Measurements from ENCODE around the gene TAX1BP1. TPM values are rescaled to one million over a fixed set of nuclear protein-coding genes. Genes with fewer than 3 reads are reported as not detected.

The TAX1BP1 gene
- total RNA-seq, 1 experiment from 2014 or later, result 69.9 TPM

DNA sequence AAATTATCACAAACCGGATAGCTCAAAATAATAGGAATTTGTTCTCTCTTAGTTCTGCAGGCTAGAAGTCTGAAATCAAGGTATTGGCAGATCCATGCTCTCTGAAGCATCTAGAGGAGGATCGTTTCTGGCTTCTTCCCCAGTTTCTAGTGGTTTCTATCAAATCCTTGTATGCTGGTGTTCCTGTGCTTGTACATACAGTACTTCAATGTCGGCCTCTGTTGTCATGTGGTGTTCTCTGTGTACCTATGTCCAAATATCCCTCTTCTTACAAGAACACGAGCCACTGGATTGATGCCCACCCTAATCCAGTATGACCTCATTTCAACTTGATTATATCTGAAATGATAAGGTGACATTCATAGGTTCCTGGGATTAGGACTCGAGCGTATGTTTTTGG lies 9.8 kb upstream of the TAX1BP1 start (continued):
- TF ChIP-seq, protein P1, sequence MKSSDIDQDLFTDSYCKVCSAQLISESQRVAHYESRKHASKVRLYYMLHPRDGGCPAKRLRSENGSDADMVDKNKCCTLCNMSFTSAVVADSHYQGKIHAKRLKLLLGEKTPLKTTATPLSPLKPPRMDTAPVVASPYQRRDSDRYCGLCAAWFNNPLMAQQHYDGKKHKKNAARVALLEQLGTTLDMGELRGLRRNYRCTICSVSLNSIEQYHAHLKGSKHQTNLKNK (CRISPR knock-in tag; IDR thresholded peaks at IDR 0.05), result no peak
- no peak for TF ChIP-seq ZNF671 (CRISPR knock-in tag; IDR thresholded peaks at IDR 0.05)

DNA sequence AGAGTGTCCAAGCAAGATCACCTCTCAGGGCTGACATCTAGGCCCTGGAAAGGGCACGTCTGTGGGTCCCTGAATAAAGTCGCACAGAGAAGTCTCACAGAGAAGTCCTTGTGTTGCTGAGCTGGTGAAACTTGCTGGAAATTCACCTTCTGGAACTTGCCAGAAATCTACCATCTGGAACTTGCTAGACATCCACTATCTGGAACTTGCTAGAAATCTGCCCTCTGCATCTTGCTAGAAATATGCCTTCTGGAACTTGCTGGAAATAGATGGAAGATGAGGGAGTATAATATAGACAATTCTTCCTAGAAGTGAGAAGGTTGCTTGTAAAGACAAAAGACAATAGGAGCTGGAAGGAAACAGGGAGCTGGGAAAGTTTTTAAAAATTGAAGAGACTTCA lies 5.4 kb upstream of the TAX1BP1 start:
- ChIA-PET POLR2A (no interaction called here), CTCF (interaction anchor here (1.5 kb wide), 1 partner anchor 538 kb away, joined by 4 read pairs; no protein-coding TSS in a partner anchor)
- H3K9me3 Mint-ChIP-seq, result no peaks in the 10 kb centered on the region
- no peak overlapping the region for H3K4me3 Mint-ChIP-seq
- no peaks in the 10 kb centered on the region for H3K36me3 Mint-ChIP-seq
- TF ChIP-seq, protein P2, sequence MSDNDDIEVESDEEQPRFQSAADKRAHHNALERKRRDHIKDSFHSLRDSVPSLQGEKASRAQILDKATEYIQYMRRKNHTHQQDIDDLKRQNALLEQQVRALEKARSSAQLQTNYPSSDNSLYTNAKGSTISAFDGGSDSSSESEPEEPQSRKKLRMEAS (CRISPR knock-in tag; IDR thresholded peaks at IDR 0.05), result no peak
- TF ChIP-seq, protein P3, sequence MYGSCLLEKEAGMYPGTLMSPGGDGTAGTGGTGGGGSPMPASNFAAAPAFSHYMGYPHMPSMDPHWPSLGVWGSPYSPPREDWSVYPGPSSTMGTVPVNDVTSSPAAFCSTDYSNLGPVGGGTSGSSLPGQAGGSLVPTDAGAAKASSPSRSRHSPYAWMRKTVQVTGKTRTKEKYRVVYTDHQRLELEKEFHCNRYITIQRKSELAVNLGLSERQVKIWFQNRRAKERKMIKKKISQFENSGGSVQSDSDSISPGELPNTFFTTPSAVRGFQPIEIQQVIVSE (CRISPR knock-in tag; IDR thresholded peaks at IDR 0.05; ENCODE audit: borderline replicate concordance), result no peak
- TF ChIP-seq SOX15 (CRISPR knock-in tag; IDR thresholded peaks at IDR 0.05) (no peak), PRRX2 (CRISPR knock-in tag; IDR thresholded peaks at IDR 0.05) (no peak), RELA (CRISPR knock-in tag; IDR thresholded peaks at IDR 0.05; ENCODE audit: borderline replicate concordance) (no peak), ZNF263 (CRISPR knock-in tag; IDR thresholded peaks at IDR 0.05; ENCODE audit: low read depth) (no peak), ZNF416 (CRISPR knock-in tag; IDR thresholded peaks at IDR 0.05) (no peak), ZNF138 (CRISPR knock-in tag; conservative IDR thresholded peaks at IDR 0.05) (no peak), SMAD4 (CRISPR knock-in tag; IDR thresholded peaks at IDR 0.05) (no peak), NFE2L1 (CRISPR knock-in tag; IDR thresholded peaks at IDR 0.05) (no peak), CREB1 (CRISPR knock-in tag; IDR thresholded peaks at IDR 0.05) (no peak), NR2C2 (CRISPR knock-in tag; IDR thresholded peaks at IDR 0.05) (no peak), NR1H2 (CRISPR knock-in tag; IDR thresholded peaks at IDR 0.05) (no peak), NFATC4 (CRISPR knock-in tag; IDR thresholded peaks at IDR 0.05) (no peak), SMAD3 (CRISPR knock-in tag; IDR thresholded peaks at IDR 0.05; ENCODE audit: borderline replicate concordance) (no peak), ZBTB21 (CRISPR knock-in tag; IDR thresholded peaks at IDR 0.05; ENCODE audit: borderline replicate concordance) (no peak)
- TF ChIP-seq, protein P4, sequence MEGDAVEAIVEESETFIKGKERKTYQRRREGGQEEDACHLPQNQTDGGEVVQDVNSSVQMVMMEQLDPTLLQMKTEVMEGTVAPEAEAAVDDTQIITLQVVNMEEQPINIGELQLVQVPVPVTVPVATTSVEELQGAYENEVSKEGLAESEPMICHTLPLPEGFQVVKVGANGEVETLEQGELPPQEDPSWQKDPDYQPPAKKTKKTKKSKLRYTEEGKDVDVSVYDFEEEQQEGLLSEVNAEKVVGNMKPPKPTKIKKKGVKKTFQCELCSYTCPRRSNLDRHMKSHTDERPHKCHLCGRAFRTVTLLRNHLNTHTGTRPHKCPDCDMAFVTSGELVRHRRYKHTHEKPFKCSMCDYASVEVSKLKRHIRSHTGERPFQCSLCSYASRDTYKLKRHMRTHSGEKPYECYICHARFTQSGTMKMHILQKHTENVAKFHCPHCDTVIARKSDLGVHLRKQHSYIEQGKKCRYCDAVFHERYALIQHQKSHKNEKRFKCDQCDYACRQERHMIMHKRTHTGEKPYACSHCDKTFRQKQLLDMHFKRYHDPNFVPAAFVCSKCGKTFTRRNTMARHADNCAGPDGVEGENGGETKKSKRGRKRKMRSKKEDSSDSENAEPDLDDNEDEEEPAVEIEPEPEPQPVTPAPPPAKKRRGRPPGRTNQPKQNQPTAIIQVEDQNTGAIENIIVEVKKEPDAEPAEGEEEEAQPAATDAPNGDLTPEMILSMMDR (IDR thresholded peaks at IDR 0.05), result no peak
- TF ChIP-seq, protein P5, sequence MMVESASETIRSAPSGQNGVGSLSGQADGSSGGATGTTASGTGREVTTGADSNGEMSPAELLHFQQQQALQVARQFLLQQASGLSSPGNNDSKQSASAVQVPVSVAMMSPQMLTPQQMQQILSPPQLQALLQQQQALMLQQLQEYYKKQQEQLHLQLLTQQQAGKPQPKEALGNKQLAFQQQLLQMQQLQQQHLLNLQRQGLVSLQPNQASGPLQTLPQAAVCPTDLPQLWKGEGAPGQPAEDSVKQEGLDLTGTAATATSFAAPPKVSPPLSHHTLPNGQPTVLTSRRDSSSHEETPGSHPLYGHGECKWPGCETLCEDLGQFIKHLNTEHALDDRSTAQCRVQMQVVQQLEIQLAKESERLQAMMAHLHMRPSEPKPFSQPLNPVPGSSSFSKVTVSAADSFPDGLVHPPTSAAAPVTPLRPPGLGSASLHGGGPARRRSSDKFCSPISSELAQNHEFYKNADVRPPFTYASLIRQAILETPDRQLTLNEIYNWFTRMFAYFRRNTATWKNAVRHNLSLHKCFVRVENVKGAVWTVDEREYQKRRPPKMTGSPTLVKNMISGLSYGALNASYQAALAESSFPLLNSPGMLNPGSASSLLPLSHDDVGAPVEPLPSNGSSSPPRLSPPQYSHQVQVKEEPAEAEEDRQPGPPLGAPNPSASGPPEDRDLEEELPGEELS (CRISPR knock-in tag; IDR thresholded peaks at IDR 0.05), result no peak
- TF ChIP-seq, protein P6, sequence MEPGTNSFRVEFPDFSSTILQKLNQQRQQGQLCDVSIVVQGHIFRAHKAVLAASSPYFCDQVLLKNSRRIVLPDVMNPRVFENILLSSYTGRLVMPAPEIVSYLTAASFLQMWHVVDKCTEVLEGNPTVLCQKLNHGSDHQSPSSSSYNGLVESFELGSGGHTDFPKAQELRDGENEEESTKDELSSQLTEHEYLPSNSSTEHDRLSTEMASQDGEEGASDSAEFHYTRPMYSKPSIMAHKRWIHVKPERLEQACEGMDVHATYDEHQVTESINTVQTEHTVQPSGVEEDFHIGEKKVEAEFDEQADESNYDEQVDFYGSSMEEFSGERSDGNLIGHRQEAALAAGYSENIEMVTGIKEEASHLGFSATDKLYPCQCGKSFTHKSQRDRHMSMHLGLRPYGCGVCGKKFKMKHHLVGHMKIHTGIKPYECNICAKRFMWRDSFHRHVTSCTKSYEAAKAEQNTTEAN (CRISPR knock-in tag; IDR thresholded peaks at IDR 0.05), result no peak
- peaks cover 6% of the 10 kb centered on the region for H3K4me1 Mint-ChIP-seq
- H3K27me3 Mint-ChIP-seq (ENCODE audit: low read depth), result peaks cover 2% of the 10 kb centered on the region; the same call in 1 of the 2 replicates
- ATAC-seq (no peak), DNase-seq (ENCODE audit: low spot score) (no peak)
- H3K27ac Mint-ChIP-seq, result no peak overlapping the region
